SHP77 (cell line): Measurements from ENCODE around the gene ARHGEF33.
A peak's percentile ranks its signal among the peaks of the same experiment; 100 is the strongest.

Experiments
- DNase-seq, 2 experiments: peaks; one replicate each; lab custom pipeline; 2025; lab: John Stamatoyannopoulos, UW

Gene ARHGEF33

GRCh38 chr2:38889575-38889974 lies at the start of gene ARHGEF33:
TSS of gene ARHGEF33 (plus strand) at chr2:38889875. CDS start at chr2:38919448, 29,573 bp downstream.
- DNase-seq = no peak

GRCh38 chr2:38850045-38850444 lies 39.6 kb upstream of the ARHGEF33 start:
- DNase-seq = no peak

- DNase-seq = no peak
Observed at GRCh38 chr2:38856165-38856564, 33.5 kb upstream of the ARHGEF33 start.

GRCh38 chr2:38862476-38862875 lies 27.2 kb upstream of the ARHGEF33 start:
- no peak for DNase-seq

GRCh38 chr2:38863061-38863695 lies 26.5 kb upstream of the ARHGEF33 start:
- no peak for DNase-seq

- DNase-seq = no peak
Observed at GRCh38 chr2:38866773-38867443, 22.8 kb upstream of the ARHGEF33 start.

- no peak for DNase-seq
Observed at GRCh38 chr2:38871432-38871831, 18.2 kb upstream of the ARHGEF33 start.

- DNase-seq = no peak
Observed at GRCh38 chr2:38873763-38874162, 15.9 kb upstream of the ARHGEF33 start.

- DNase-seq = no peak
Observed at GRCh38 chr2:38875227-38875575, 14.5 kb upstream of the ARHGEF33 start.

- peak; percentile 77 to 87 for DNase-seq
Observed at GRCh38 chr2:38875576-38876367, 13.9 kb upstream of the ARHGEF33 start, which contains the start of the genes DHX57 and MORN2. TSS of gene DHX57 (minus strand) at chr2:38875934. CDS start at chr2:38868405, 7,529 bp downstream. TSS of gene MORN2 (plus strand) at chr2:38875976.

GRCh38 chr2:38876407-38876806 lies 13.3 kb upstream of the ARHGEF33 start:
- no peak for DNase-seq

GRCh38 chr2:38886063-38886462 lies 3.6 kb upstream of the ARHGEF33 start:
- DNase-seq = no peak

- DNase-seq = no peak
Observed at GRCh38 chr2:38887347-38887746, 2.3 kb upstream of the ARHGEF33 start.

GRCh38 chr2:38887902-38888554 lies 1.6 kb upstream of the ARHGEF33 start:
- no peak for DNase-seq

- no peak for DNase-seq
Observed at GRCh38 chr2:38889045-38889444, 630 bp upstream of the ARHGEF33 start.

- DNase-seq = no peak
Observed at GRCh38 chr2:38892819-38893218, 3.1 kb downstream of the ARHGEF33 start.

GRCh38 chr2:38898256-38898655 lies 8.6 kb downstream of the ARHGEF33 start:
- no peak for DNase-seq

GRCh38 chr2:38900726-38901125 lies 11.1 kb downstream of the ARHGEF33 start:
- no peak for DNase-seq

GRCh38 chr2:38905251-38905650 lies 15.6 kb downstream of the ARHGEF33 start:
- no peak for DNase-seq

- no peak for DNase-seq
Observed at GRCh38 chr2:38907242-38907641, 17.6 kb downstream of the ARHGEF33 start.

GRCh38 chr2:38907743-38908562 lies 18.3 kb downstream of the ARHGEF33 start:
- no peak for DNase-seq
